Colonic mucosa (tissue), 4 donors: ENCODE measurements around the gene ANKRD13B. TPM values are rescaled to one million over a fixed set of nuclear protein-coding genes. Genes with fewer than 3 reads are reported as not detected.

Experiments used
- DNase-seq: peaks from one replicate; pipeline ENCODE4 v3.0.0-alpha.2; 2020
- H3K27ac ChIP-seq: fragments of 200-600 bp; one replicate; pipeline ENCODE4 v1.8.0; 2021
- H3K27me3 ChIP-seq: fragments of 200-600 bp; one replicate; pipeline ENCODE4 v1.8.0; 2021
- H3K36me3 ChIP-seq: fragments of 200-600 bp; one replicate; pipeline ENCODE4 v1.8.0; 2021
- H3K4me1 ChIP-seq: fragments of 200-600 bp; one replicate; pipeline ENCODE4 v1.8.0; 2021; ENCODE audit warnings: mild to moderate bottlenecking
- H3K4me3 ChIP-seq: fragments of 200-600 bp; one replicate; pipeline ENCODE4 v1.8.0; 2021
- H3K9ac ChIP-seq, 2 donors: one replicate each; pipeline ENCODE4 v1.7.0; 2013; ENCODE audit warnings: control low read depth in 2 of 2, low read depth in 2 of 2, low read length in 2 of 2
- H3K9me3 ChIP-seq: fragments of 200-600 bp; one replicate; pipeline ENCODE4 v1.8.0; 2021
- CTCF ChIP-seq: fragments of 200-600 bp; IDR thresholded peaks from one replicate; pipeline ENCODE4 v1.8.0; 2022; ENCODE audit warnings: antibody characterized with exemption, mild to moderate bottlenecking
- intact Hi-C: fragments of 100-400 bp; cut with DNase I; formaldehyde crosslinking; loops from one replicate; pipeline ENCODE4 v1.14.1; 2022
- total RNA-seq, 2 donors: library from RNA; stranded (reverse); fragmentation: NEBNext Ultra II Directional in 1 of 2; extraction: Animal tissue kit (Norgen Biotek cat#: 25700) in 1 of 2; gene quantifications; one replicate each; pipeline ENCODE4 v1.2.1, GENCODE V29; 2021
- donor health status: healthy.
- donor health status: DM: no; HTN: no; CAD: no.
- donor health status: DM: no; HTN: no; CAD: no.

Gene ANKRD13B
- total RNA-seq, 2 donors from 2014 or later, result 3.1 to 10.2 TPM

- Histone ChIP-seq H3K4me1 (peaks cover 8% of the 10 kb centered on the region), H3K27ac (no peak overlapping the region)
- DNase-seq, result no peak
Observed at GRCh38 chr17:29561554-29562517, 31.1 kb upstream of the ANKRD13B start.

GRCh38 chr17:29562615-29563014, 30.3 kb upstream of the ANKRD13B start:
- no peaks in the 10 kb centered on the region for H3K9me3 ChIP-seq
- H3K36me3 ChIP-seq, result no peaks in the 10 kb centered on the region
- no peak overlapping the region for H3K4me3 ChIP-seq
- TF ChIP-seq CTCF, result no peak
- no peaks in the 10 kb centered on the region for H3K27me3 ChIP-seq
- peaks cover 8% of the 10 kb centered on the region for H3K4me1 ChIP-seq
- DNase-seq, result no peak
- intact Hi-C loops, result no loop called here
- no peak overlapping the region for H3K27ac ChIP-seq
- H3K9ac ChIP-seq, result no peak overlapping the region

More at GRCh38 chr17:29561554-29562517, 31.1 kb upstream of the ANKRD13B start:
- H3K36me3 ChIP-seq, result no peaks in the 10 kb centered on the region
- H3K4me3 ChIP-seq, result no peak overlapping the region
- no peaks in the 10 kb centered on the region for H3K27me3 ChIP-seq
- TF ChIP-seq CTCF, result no peak
- no peaks in the 10 kb centered on the region for H3K9me3 ChIP-seq
- intact Hi-C loops, result no loop called here
- H3K9ac ChIP-seq, result peak overlapping the region in 1 of 2 donors; percentile 38

GRCh38 chr17:29563816-29564215, 29.1 kb upstream of the ANKRD13B start:
- H3K4me1 ChIP-seq, result peaks cover 8% of the 10 kb centered on the region

GRCh38 chr17:29565643-29566472, 27.1 kb upstream of the ANKRD13B start:
- peak overlapping the region; percentile 94 for H3K27ac ChIP-seq
- H3K4me3 ChIP-seq, result peak overlapping the region; percentile 82
- peak; percentile 61 for DNase-seq
- intact Hi-C loops, result no loop called here
- peaks cover 8% of the 10 kb centered on the region for H3K4me1 ChIP-seq
- H3K27me3 ChIP-seq, result no peaks in the 10 kb centered on the region
- TF ChIP-seq CTCF, result no peak
- H3K9me3 ChIP-seq, result no peaks in the 10 kb centered on the region
- H3K9ac ChIP-seq, result peak overlapping the region; percentile 84
- H3K36me3 ChIP-seq, result no peaks in the 10 kb centered on the region

More at GRCh38 chr17:29563816-29564215, 29.1 kb upstream of the ANKRD13B start:
- no peak overlapping the region for H3K27ac ChIP-seq
- H3K9me3 ChIP-seq, result no peaks in the 10 kb centered on the region
- intact Hi-C loops, result no loop called here
- no peak for DNase-seq
- H3K27me3 ChIP-seq, result no peaks in the 10 kb centered on the region
- H3K36me3 ChIP-seq, result no peaks in the 10 kb centered on the region
- no peak overlapping the region for H3K4me3 ChIP-seq
- peak overlapping the region in 1 of 2 donors; percentile 26 for H3K9ac ChIP-seq
- no peak for TF ChIP-seq CTCF

- no peaks in the 10 kb centered on the region for H3K27me3 ChIP-seq
- H3K9ac ChIP-seq, result peak within 1 kb of the TSS; percentile 84 to 85
- H3K4me1 ChIP-seq, result peaks cover 8% of the 10 kb centered on the region
- H3K9me3 ChIP-seq, result no peaks in the 10 kb centered on the region
- peak within 1 kb of the TSS; percentile 82 for H3K4me3 ChIP-seq
- intact Hi-C loops, result no loop called here
- H3K36me3 ChIP-seq, result no peaks in the 10 kb centered on the region
- DNase-seq, result peak; percentile 83
- H3K27ac ChIP-seq, result peak within 1 kb of the TSS; percentile 94
- no peak for TF ChIP-seq CTCF
Observed at GRCh38 chr17:29566473-29567303, 26.2 kb upstream of the ANKRD13B start, which contains the start of gene ABHD15. Gene ABHD15 (minus strand): TSS chr17:29567037. CDS start chr17:29566966, 71 bp downstream.
